SK-N-MC (cell line): ENCODE data around the gene GPR89B.

Experiments
- EZH2 ChIP-seq: fragments of 200-600 bp; sonication (generic); IDR thresholded peaks from one replicate; pipeline ENCODE4 v1.6.1; 2017; ENCODE audit warnings: antibody characterized with exemption
- FOXP2 ChIP-seq: optimal IDR thresholded peaks from 2 replicates; pipeline ENCODE3; 2011; ENCODE audit warnings: mild to moderate bottlenecking, moderate library complexity; ENCODE audit not compliant: insufficient read depth; ENCODE audit errors: extremely low read length, control extremely low read depth
- POLR2AphosphoS5 ChIP-seq: IDR thresholded peaks from 2 replicates; pipeline ENCODE4 v1.6.1; 2012; ENCODE audit warnings: mild to moderate bottlenecking, low read depth, low read length, borderline replicate concordance

- TF ChIP-seq FOXP2 (no peak), EZH2 (no peak), POLR2AphosphoS5 (no peak)
Measured at GRCh38 chr1:147879911-147880310, 48.3 kb upstream of the GPR89B start.
